Measurements from ENCODE around the gene PARVG. TPM values are rescaled to one million over a fixed set of nuclear protein-coding genes. Genes with fewer than 3 reads are reported as not detected.

PARVG gene
- polyA plus RNA-seq, 1 donor from 2014 or later, result 120 TPM

DNA sequence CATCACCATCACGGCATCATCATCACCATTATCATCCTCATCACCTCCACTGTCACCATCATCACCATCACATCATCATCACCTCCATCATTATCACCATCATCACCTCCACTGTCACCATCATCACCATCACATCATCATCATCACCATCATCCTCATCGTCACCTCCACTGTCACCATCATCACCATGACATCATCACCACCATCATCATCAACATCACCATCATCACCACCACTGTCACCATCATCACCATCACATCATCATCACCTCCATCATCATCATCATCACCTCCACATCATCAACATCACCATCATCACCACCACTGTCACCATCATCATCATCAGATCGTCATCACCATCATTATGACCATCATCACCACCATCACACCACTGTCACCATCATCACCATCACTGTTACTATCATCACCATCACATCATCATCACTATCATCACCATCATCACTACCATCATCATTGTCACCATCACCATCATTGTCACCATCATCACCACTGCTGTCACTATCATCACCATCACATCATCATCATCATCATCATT, 32.8 kb downstream of the PARVG start:
- Mint-ChIP-seq H3K27me3 (no peaks in the 10 kb centered on the region), H3K4me1 (peaks cover 7 to 15% (median 13%) of the 10 kb centered on the region in 3 donors), H3K4me3 (no peak overlapping the region), H3K36me3 (no peaks in the 10 kb centered on the region), H3K27ac (no peak overlapping the region), H3K9me3 (peaks cover 2 to 15% (median 4%) of the 10 kb centered on the region in 3 donors)

DNA sequence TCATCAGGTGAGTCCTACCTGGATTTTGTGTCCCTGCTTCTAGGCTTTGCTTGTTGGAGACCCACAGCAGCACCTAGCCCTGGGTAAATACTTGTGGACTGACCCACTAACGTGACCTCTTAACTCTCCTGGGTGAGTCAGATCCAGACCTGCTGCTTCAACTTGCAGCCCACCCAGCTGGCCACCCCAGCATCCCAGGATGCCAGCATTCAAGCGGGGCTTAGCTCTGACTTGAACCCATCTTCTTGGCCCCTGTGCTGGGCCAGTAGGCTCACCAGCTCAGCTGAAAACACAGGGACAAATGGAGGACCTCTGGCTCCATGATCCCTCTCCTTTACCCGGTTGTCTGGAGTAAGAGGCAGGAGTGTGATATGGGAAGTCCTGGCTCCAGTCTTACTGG, 33.5 kb downstream of the PARVG start:
- H3K9me3 Mint-ChIP-seq, result peaks cover 2 to 10% (median 4%) of the 10 kb centered on the region in 3 donors
- H3K27ac Mint-ChIP-seq, result no peak overlapping the region

DNA sequence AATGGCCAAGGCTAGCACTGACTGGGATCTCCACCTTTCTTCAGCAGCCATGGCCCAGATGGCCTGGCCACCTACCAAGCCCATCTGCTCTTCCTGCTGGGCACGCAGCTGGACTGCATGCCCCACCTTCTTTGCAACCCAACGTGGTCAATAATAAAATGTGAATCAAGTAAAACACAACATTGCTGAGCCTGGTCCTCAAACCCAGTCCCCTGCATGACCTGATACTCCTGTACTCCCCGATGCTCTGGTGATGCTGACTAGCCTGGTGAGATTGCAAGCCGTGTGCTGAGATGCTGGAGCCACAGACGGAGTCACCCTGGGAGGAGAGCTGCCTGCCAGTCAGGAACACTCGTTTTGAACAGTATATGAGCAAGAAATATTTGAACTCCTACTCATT, 34.0 kb downstream of the PARVG start:
- Mint-ChIP-seq H3K27ac (no peak overlapping the region), H3K4me3 (no peak overlapping the region), H3K4me1 (peaks cover 1 to 6% (median 2%) of the 10 kb centered on the region in 3 donors), H3K27me3 (no peaks in the 10 kb centered on the region), H3K9me3 (peaks cover 0 to 5% (median 2%) of the 10 kb centered on the region in 3 donors), H3K36me3 (no peaks in the 10 kb centered on the region)

More for the DNA sequence above, 33.5 kb downstream of the PARVG start:
- no peak overlapping the region for H3K4me3 Mint-ChIP-seq
- H3K4me1 Mint-ChIP-seq, result peaks cover 2 to 10% (median 7%) of the 10 kb centered on the region in 3 donors
- H3K36me3 Mint-ChIP-seq, result no peaks in the 10 kb centered on the region
- no peaks in the 10 kb centered on the region for H3K27me3 Mint-ChIP-seq

DNA sequence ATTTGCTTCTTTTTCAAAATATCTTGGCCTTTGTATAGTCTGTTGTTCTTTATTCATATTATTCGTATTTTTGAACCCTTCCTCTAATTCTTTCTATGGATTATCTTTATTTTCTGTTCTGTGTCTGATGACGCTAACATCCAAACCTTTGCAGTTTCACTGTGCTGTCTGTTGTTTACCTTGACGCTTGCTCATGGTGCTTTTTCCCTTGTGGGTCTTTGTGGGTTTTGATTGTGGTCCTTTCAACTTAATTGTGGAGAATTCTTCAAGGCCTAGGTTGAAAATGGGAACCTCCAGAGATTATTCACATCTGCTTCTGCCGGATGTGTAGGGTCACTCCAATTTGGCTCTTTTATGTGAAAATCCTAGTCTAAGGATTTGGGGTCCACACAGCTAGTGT, 34.6 kb downstream of the PARVG start:
- Mint-ChIP-seq H3K9me3 (peaks cover 0 to under 1% (median 0%) of the 10 kb centered on the region in 3 donors), H3K4me1 (peaks cover 0 to 6% (median 2%) of the 10 kb centered on the region in 3 donors), H3K27ac (no peak overlapping the region), H3K4me3 (no peak overlapping the region), H3K27me3 (no peaks in the 10 kb centered on the region), H3K36me3 (no peaks in the 10 kb centered on the region)

DNA sequence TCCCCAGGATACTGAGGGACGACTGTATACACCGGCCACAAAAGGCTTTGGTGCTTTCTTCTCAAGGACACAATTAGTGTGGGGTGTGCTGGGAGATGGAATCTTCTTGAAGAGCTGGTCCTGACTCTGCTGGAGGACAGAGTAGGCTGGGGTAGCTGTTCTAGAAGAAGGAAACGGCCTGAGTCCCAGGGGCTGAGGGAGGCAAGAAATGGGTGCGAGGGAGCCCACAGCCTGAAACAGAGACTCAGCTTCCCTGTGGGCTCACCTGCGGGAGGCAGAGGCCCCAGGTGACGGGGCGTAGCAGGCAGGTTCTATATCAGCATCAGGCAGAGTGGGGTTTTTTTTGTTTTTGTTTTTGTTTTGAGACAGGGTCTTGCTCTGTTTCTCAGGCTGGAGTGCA, 36.6 kb downstream of the PARVG start:
- Mint-ChIP-seq H3K4me3 (no peak overlapping the region), H3K27me3 (no peaks in the 10 kb centered on the region), H3K4me1 (peaks cover 0 to 4% (median 0%) of the 10 kb centered on the region in 3 donors), H3K9me3 (no peaks in the 10 kb centered on the region), H3K27ac (no peak overlapping the region), H3K36me3 (no peaks in the 10 kb centered on the region)

DNA sequence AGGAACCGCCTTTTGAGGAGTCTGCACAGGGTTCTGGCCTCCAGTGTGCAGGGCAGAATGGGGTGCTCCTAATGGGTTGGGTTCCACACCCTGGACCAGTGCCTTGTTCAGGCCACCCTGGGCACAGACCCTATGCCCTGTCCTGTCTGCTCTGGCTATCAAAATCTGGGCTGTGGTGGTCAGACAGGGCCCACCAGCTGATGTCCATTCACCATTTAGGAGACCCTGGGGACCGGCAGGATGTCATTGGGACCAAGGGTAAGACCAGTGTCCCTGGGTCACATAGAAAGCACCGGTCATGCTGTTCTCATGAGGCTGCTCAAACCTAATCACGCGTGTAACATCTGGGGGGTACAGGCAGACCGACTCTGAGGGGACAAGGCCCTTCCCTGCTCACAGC, 37.3 kb downstream of the PARVG start:
- Mint-ChIP-seq H3K27me3 (no peaks in the 10 kb centered on the region), H3K36me3 (no peaks in the 10 kb centered on the region), H3K4me1 (peaks cover 0 to 4% (median 0%) of the 10 kb centered on the region in 3 donors), H3K9me3 (no peaks in the 10 kb centered on the region), H3K27ac (no peak overlapping the region), H3K4me3 (no peak overlapping the region)

DNA sequence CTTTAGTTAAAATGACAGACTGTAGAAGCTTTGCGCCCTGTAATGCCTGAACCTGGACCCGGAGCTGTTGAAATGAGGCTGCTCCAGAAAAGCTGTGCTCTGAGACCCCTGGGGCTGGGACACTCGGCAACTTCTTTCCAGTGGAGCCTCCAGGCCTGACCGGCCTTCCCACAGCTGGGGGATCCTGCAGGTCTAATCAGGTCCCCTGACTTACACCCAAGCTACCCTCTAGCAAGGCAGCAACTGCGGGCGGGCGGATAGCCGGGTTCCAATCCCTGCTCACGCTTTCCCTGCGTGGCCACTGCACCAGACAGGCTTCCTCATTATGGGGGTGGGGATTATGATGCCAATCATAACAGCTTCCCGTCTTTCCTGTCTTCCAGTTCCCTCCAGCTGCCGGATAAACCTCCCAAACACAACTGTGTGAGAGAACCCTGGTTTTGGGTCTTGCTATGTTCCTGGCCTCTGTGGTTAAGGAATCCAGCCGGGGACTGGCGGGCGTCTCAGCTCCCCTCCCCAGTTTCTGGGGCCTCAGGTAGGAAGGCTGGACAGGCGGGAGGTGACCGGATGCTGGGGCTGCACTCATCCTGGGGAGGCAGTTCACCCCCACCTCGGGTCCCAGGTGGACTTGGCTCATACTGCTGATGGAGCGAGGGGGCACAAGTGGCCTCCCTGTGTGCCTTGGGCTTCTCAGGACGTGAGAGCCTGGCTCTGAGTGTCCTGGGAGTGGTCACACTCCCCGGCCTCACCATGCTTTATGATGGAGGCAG, 38.6 kb downstream of the PARVG start:
- peaks cover 3% of the 10 kb centered on the region for H3K27me3 Mint-ChIP-seq
- no peaks in the 10 kb centered on the region for H3K36me3 Mint-ChIP-seq
- H3K4me1 Mint-ChIP-seq, result peaks cover 0 to 4% (median 0%) of the 10 kb centered on the region in 3 donors
- no peak overlapping the region for H3K4me3 Mint-ChIP-seq
- H3K9me3 Mint-ChIP-seq, result no peaks in the 10 kb centered on the region
- no peak overlapping the region for H3K27ac Mint-ChIP-seq

DNA sequence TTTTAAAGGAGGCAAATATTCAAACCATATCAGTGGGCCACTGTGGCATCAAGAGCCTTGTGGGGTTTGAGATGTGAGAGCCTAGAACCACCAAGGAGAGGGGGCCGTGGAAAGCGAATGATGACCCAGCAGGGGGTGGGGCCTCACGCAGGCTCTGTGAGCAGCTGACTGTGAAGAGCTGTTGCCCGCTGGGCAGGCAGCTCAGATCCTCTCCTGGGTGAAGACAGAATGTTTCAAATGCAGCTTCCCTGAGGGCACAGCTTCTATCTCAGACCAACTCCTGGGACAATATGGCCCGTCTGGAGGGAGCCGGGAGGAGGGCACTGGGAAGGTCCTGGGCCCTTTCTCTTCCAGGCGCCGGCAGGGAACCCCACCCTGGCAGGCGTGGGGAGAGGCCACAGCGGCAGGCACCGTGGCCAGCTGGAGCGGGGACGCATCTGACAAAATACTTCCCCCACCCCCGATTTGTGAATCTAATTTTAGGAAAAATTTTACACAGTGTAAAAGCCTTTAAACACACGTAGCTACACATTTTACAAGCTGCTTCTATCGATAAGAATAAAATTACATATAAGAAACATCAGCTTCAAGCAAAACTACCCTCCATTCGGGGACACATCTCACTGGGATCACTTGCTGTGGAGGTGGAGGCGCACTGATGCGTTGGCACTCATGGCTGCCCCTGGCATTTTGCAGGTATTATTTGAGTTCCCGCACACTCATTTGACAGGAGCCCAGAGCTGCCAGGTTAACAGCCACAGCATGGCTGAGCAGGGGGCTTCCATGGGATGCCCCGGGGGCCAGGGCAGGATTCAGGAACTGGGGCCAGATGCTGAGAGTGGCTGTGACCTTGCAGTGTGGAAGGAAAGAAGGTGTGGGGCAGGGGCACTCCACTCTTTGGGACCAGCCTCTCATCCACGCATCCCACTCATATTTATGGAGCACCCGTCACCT, 40.3 kb downstream of the PARVG start:
- no peak overlapping the region for H3K27ac Mint-ChIP-seq
- peaks cover 0 to 4% (median 0%) of the 10 kb centered on the region in 3 donors for H3K4me1 Mint-ChIP-seq
- H3K36me3 Mint-ChIP-seq, result no peaks in the 10 kb centered on the region
- H3K27me3 Mint-ChIP-seq, result peaks cover 9% of the 10 kb centered on the region
- no peaks in the 10 kb centered on the region for H3K9me3 Mint-ChIP-seq
- no peak overlapping the region for H3K4me3 Mint-ChIP-seq

DNA sequence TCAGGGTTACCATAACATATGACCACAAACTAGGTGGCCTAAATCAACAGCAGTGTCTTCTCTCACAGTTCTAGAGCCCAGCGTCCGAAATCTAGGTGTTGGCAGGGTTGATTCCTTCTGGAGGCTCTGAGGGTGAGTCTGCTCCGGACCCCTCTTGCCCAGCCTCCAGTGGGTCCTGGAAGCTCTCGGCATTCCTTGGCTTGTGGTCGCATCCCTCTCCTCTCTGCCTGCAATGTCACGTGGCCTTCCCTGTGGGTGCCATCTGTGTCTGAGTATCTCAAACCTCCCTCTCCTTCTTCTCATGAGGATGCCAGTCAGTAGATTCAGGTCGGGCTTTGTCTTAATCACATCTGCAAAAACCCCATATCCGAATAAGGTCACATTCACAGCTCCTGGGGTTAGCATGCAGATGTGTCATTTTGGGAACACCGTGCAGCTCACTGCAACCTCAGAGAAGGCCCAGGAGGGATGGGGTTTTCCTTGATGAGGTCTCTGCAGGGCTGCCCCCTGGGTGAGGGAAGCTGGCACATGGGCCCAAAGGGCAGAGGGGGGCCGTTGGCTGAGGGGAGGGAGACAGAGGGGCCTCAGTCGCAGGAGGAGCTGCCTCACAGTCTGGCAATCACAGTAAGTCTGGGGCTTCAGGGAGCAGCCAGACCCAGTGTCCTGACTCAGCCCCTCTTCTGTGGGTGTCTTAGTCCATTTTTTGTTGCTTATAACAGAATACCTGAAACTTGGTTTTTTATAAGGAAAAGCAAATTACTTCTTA, 41.2 kb downstream of the PARVG start:
- H3K4me3 Mint-ChIP-seq, result no peak overlapping the region
- H3K27me3 Mint-ChIP-seq, result peaks cover 16% of the 10 kb centered on the region
- H3K27ac Mint-ChIP-seq, result no peak overlapping the region
- no peaks in the 10 kb centered on the region for H3K36me3 Mint-ChIP-seq
- no peaks in the 10 kb centered on the region for H3K4me1 Mint-ChIP-seq
- peaks cover 0 to 2% (median 1%) of the 10 kb centered on the region in 3 donors for H3K9me3 Mint-ChIP-seq

DNA sequence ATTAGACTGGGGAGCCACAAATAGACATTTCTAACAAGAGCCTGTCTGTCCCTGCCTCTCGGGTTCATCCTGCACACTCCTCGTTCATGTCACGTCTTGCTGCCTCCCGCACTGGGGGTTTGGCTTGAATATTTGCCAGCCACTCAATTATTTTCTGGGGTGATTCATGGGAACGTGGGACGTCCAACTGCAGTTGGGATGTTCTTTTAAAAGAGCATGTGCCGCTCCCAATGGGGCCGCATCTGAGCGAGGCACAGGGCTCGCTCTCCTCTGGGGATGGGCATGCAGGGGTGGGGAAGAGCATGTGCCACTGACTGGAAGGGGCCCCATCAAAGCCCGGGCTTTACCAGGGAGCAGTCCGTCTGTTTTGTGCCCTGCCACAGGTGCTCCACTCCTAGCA, 43.4 kb downstream of the PARVG start:
- Mint-ChIP-seq H3K27ac (no peak overlapping the region), H3K9me3 (peaks cover 5 to 18% (median 12%) of the 10 kb centered on the region in 3 donors), H3K27me3 (peaks cover 20% of the 10 kb centered on the region), H3K36me3 (no peaks in the 10 kb centered on the region), H3K4me3 (no peak overlapping the region), H3K4me1 (no peaks in the 10 kb centered on the region)

DNA sequence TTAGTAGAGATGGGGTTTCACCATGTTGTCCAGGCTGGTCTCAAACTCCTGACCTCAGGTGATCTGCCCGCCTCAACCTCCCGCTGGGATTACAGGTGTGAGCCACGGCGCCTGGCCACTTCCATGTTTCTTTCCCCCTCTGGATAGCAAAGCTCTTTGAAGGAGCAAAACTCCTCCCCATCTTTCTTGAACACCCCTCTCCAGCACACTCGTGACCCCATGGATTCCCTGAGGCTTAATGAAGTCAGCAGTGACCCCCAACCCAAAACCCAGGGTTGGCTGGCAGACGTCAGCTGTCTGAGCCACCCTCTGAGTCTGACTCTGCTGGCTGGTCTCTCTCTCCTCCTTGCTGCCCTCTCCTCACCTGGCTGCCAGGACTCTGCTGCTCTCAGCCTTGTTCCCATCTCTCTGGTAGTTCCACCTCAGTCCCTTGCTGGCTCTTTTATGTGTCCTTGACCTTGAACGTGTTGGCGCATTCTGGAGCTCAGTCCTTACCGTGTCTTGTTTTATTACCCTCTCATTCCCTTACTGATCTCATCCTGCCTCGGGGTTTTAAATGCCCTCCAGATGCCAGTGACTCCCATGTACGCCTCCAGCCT, 44.5 kb downstream of the PARVG start:
- Mint-ChIP-seq H3K27ac (no peak overlapping the region), H3K4me1 (no peaks in the 10 kb centered on the region), H3K4me3 (no peak overlapping the region), H3K27me3 (peaks cover 26% of the 10 kb centered on the region), H3K36me3 (no peaks in the 10 kb centered on the region), H3K9me3 (peaks cover 8 to 20% (median 14%) of the 10 kb centered on the region in 3 donors)

DNA sequence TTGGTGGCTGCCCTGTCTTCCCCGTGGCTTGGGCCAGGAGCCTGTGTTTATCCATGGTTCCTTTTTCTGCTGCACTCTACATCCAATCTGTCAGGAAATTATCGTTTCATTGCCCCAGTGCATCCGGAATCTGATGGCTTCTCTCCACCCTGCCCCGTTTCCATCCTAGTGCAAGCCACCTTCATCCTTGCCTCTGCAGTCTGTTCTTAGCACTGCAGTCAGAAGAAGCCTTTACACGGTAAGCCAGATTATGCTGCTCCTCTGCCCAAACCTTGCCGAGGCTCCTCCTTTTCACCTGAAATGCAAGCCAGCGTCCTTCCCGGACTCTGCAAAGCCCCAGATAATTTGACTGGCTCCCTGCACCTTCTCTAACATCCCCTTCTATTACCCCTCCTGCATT, 45.1 kb downstream of the PARVG start:
- peaks cover 8 to 20% (median 16%) of the 10 kb centered on the region in 3 donors for H3K9me3 Mint-ChIP-seq
- no peak overlapping the region for H3K4me3 Mint-ChIP-seq
- H3K36me3 Mint-ChIP-seq, result no peaks in the 10 kb centered on the region
- peaks cover 26% of the 10 kb centered on the region for H3K27me3 Mint-ChIP-seq
- no peak overlapping the region for H3K27ac Mint-ChIP-seq
- H3K4me1 Mint-ChIP-seq, result no peaks in the 10 kb centered on the region

DNA sequence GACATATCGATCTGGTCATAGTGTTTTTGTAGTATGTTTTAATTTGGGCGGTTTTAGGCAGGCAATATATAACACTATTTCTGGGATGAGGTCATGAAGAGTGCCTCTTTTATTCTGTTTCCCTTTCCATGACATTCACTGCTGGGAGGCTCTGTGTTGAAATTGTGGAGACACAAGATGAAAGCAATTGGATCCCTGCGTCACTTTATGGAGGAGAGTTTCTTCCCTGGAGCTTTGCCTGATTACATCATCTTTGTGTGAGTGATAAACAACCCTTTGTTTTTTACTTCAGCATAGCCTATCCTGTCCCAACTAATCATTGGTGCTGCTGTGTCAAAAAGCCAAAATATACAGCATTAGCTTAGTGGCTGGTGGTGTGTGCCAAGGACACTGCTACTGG, 48.6 kb downstream of the PARVG start:
- peaks cover 0 to 2% (median 2%) of the 10 kb centered on the region in 3 donors for H3K4me1 Mint-ChIP-seq
- no peak overlapping the region for H3K27ac Mint-ChIP-seq
- H3K4me3 Mint-ChIP-seq, result no peak overlapping the region
- H3K36me3 Mint-ChIP-seq, result peaks cover 2% of the 10 kb centered on the region
- H3K9me3 Mint-ChIP-seq, result peaks cover 10 to 20% (median 16%) of the 10 kb centered on the region in 3 donors
- H3K27me3 Mint-ChIP-seq, result peaks cover 23% of the 10 kb centered on the region

DNA sequence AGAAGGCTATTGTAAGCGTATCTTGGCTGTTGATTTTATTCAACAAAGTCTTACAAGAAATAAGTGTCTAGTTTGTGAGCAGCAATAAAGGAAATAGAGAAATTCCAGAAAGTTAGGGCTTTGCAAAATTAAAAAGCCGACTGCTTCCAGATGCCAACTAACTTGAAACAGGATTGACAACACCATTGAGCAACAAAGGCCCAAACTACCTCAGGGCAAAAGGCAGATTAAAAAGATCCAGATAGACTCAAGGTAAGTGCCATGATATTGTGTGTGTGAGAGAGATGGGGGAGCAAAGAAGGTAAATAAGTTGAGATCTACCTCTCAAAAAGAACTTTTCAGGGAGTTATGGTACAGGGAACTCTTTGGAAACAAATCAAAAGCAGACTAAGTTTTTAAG, 49.1 kb downstream of the PARVG start:
- Mint-ChIP-seq H3K27me3 (peaks cover 23% of the 10 kb centered on the region), H3K27ac (no peak overlapping the region), H3K9me3 (peaks cover 10 to 20% (median 16%) of the 10 kb centered on the region in 3 donors), H3K4me1 (peaks cover 0 to 2% (median 2%) of the 10 kb centered on the region in 3 donors), H3K36me3 (peaks cover 2% of the 10 kb centered on the region), H3K4me3 (no peak overlapping the region)
